PFSK-1 (cell line): ENCODE measurements around the gene PRIMA1.

Experiments used
- POLR2AphosphoS5 ChIP-seq: IDR thresholded peaks from 2 replicates; pipeline ENCODE4 v1.6.1; 2012; ENCODE audit warnings: low read depth, mild to moderate bottlenecking, control low read depth, low read length, moderate library complexity
- TAF1 ChIP-seq: IDR thresholded peaks from 2 replicates; pipeline ENCODE4 v1.6.1; 2012; ENCODE audit warnings: low read length, control low read depth, borderline replicate concordance; ENCODE audit not compliant: insufficient read depth

GRCh38 chr14:93720076-93720815 is 68.0 kb downstream of the PRIMA1 start:
- TF ChIP-seq TAF1 (no peak), POLR2AphosphoS5 (no peak)
